Measurements from ENCODE around the gene SPARCL1. TPM values are rescaled to one million over a fixed set of nuclear protein-coding genes. Genes with fewer than 3 reads are reported as not detected.

The SPARCL1 gene
- total and polyA plus RNA-seq, 2 of the 13 experiments (the other 11 are each of a cell fraction or from before 2014, with no cell fraction given), result 0.04 TPM; not detected in 1

DNA sequence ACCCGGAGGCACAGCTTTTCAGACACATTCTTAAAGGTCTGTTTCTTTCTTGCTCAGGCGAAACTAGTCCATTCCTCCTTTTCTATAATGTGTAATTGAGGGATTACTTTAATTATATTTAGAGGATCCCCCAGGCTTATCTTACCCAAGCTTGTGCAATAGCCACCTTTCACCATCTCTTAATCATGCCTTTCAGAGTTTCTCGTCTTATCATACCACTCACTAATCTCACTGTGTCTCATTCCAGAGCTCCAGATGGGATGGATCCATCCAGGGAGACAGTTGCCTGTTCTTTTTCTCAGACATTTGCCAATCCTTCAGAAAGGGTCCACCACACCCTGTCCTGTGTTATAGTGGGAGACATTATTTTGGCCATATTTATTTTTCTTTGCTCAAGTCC, 12.5 kb downstream of the SPARCL1 start (continued):
- TF ChIP-seq LRRFIP1 (CRISPR knock-in tag; conservative IDR thresholded peaks at IDR 0.05), result no peak

DNA sequence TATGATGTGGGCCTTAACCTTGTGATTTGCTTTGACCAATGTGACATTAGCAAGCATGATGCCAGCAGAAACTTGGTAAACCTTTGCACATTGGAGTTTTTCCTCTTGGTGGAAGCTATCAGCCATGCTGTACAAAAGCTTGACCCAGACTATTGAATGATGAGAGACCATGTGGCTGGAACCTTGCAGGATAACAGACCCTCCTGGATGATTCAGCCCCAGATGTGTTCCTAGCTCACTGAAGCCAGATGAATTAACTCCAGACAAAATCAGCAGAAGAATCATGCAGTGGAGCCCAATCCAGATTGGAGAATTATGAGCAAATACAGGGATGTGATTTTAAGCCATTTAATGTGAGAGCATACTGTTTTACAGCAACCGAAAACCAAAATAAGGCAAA, 16.8 kb downstream of the SPARCL1 start:
- Histone ChIP-seq H3K9me3 (ENCODE audit: low read length) (no peaks in the 10 kb centered on the region), H3K79me2 (ENCODE audit: insufficient read depth, low read length) (no peaks in the 10 kb centered on the region), H3K4me2 (ENCODE audit: low read depth, low read length) (no peak overlapping the region), H3K36me3 (replicated peaks in 1 of 2; ENCODE audit: control insufficient read depth in 1 of 2, insufficient read depth in 2 of 2, low read length in 2 of 2) (no peaks in the 10 kb centered on the region), H3K4me1 (ENCODE audit: insufficient read depth, low read length) (no peaks in the 10 kb centered on the region), H3K27ac (ENCODE audit: extremely low read length, insufficient read depth, low read length) (no peak overlapping the region), H4K20me1 (ENCODE audit: insufficient read depth, low read length) (no peaks in the 10 kb centered on the region), H3K9ac (ENCODE audit: insufficient read depth, low read depth, low read length) (no peak overlapping the region), H3K27me3 (ENCODE audit: control insufficient read depth in 1 of 2, insufficient read depth in 2 of 2, low read length in 2 of 2) (no peaks in the 10 kb centered on the region), H2AFZ (ENCODE audit: low read length) (no peak overlapping the region), H3K4me3 (replicated peaks in 1 of 3; ENCODE audit: insufficient read depth in 1 of 3, low read depth in 2 of 3, low read length in 3 of 3) (no peak overlapping the region)
- intact Hi-C loops (cut with micrococcal nuclease; ENCODE audit: unreplicated experiment), result no loop called here
- CTCF ChIA-PET (ENCODE audit: low intra/inter-chr PET ratio, low total read pairs), result no interaction called here
- no TSS peak for BruUV-seq (replicated peaks)
- no peak for TF ChIP-seq ZNF543 (CRISPR knock-in tag; IDR thresholded peaks at IDR 0.05)
- no peak for TF ChIP-seq ATAD3A (CRISPR knock-in tag; IDR thresholded peaks at IDR 0.05)
- TF ChIP-seq ATF7-NPFF (CRISPR knock-in tag; IDR thresholded peaks at IDR 0.05; ENCODE audit: low read depth), result no peak
- no peak for TF ChIP-seq MAFF (IDR thresholded peaks at IDR 0.05; ENCODE audit: low read depth, low read length)
- TF ChIP-seq, protein P1, sequence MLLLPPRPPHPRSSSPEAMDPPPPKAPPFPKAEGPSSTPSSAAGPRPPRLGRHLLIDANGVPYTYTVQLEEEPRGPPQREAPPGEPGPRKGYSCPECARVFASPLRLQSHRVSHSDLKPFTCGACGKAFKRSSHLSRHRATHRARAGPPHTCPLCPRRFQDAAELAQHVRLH (CRISPR knock-in tag; IDR thresholded peaks at IDR 0.05; ENCODE audit: borderline replicate concordance, low read depth), result no peak
- no peak for TF ChIP-seq ZEB1 (IDR thresholded peaks at IDR 0.05; ENCODE audit: insufficient replicate concordance, low read depth)
- TF ChIP-seq FOXJ3 (CRISPR knock-in tag; IDR thresholded peaks at IDR 0.05; ENCODE audit: borderline replicate concordance), result no peak
- TF ChIP-seq POLR2AphosphoS5 (IDR thresholded peaks at IDR 0.05; ENCODE audit: low read depth, low read length), result no peak
- no peak for TF ChIP-seq ZFP37 (CRISPR knock-in tag; IDR thresholded peaks at IDR 0.05; ENCODE audit: borderline replicate concordance)
- TF ChIP-seq, protein P2, sequence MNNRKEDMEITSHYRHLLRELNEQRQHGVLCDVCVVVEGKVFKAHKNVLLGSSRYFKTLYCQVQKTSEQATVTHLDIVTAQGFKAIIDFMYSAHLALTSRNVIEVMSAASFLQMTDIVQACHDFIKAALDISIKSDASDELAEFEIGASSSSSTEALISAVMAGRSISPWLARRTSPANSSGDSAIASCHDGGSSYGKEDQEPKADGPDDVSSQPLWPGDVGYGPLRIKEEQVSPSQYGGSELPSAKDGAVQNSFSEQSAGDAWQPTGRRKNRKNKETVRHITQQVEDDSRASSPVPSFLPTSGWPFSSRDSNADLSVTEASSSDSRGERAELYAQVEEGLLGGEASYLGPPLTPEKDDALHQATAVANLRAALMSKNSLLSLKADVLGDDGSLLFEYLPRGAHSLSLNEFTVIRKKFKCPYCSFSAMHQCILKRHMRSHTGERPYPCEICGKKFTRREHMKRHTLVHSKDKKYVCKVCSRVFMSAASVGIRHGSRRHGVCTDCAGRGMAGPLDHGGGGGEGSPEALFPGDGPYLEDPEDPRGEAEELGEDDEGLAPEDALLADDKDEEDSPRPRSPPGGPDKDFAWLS (CRISPR knock-in tag; IDR thresholded peaks at IDR 0.05; ENCODE audit: borderline replicate concordance), result no peak
- no peak for TF ChIP-seq ZNF713 (CRISPR knock-in tag; IDR thresholded peaks at IDR 0.05)
- no peak for TF ChIP-seq PCBP1 (IDR thresholded peaks at IDR 0.05; ENCODE audit: borderline replicate concordance, low read depth, low read length)
- no peak for TF ChIP-seq YY1 (IDR thresholded peaks at IDR 0.05; ENCODE audit: insufficient read depth, insufficient replicate concordance, low read depth, low read length)
- no peak for TF ChIP-seq ATF1 (CRISPR knock-in tag; IDR thresholded peaks at IDR 0.05)
- no peak for TF ChIP-seq HOXA7 (CRISPR knock-in tag; IDR thresholded peaks at IDR 0.05)
- no peak for TF ChIP-seq ZNF761 (CRISPR knock-in tag; conservative IDR thresholded peaks at IDR 0.05)
- TF ChIP-seq E2F5 (CRISPR knock-in tag; conservative IDR thresholded peaks at IDR 0.05), result no peak
- no peak for TF ChIP-seq ZNF431 (CRISPR knock-in tag; IDR thresholded peaks at IDR 0.05; ENCODE audit: borderline replicate concordance, low read depth)
- in situ Hi-C loops (cut with HindIII; ENCODE audit: extremely low pct_ligation_motif_present, low pct_unique_long_range_greater_than_20kb), result no loop called here
- DNase-seq (ENCODE audit: low spot score), result no peak
- WGBS (ENCODE audit: low lambda C conversion rate), result 71% methylated on average over 1 of the region's 1 CpG
- POLR2A ChIA-PET, result no interaction called here
- FAIRE-seq, result no peak
- no peak for ATAC-seq
